T47D (cell line): ENCODE data around the gene NACC2.

Experiments used
- DNase-seq, 2 experiments: peaks; one replicate each; pipeline versions ENCODE4 v3.0.0 to v3.0.0-alpha.2; 2011 to 2012; ENCODE audit warnings: low read depth in 1 of 2, low spot score in 1 of 2
- JUND ChIP-seq: IDR thresholded peaks from 2 replicates; pipeline ENCODE4 v1.6.1; 2012; ENCODE audit warnings: low read depth
- in situ Hi-C: cut with HindIII; loops from 2 replicates; pipeline ENCODE4 v1.10.0; 2016; ENCODE audit warnings: low sequenced_read_pairs, low pct_unique_long_range_greater_than_20kb

Gene NACC2

DNA sequence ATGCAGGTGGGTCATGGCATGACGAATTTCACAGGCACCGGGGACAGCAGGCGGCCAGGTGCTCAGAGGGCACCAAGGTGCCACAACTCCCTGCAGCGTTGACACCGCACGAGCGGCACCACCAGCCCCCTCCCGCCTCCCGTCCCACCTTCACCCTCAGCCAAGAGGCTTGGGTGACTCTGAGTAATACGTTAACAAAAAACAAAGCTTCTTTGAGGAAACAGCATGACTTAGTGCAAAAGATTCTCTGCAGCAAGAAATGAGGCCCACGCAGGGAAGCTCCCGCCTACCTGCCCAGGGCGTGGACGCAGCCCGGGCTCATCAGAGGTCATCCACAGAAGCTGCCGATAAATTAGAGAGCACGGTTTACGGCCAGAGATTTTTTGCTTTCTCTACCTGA, 19.5 kb upstream of the NACC2 start:
- in situ Hi-C loops = no loop called here
- no peak for TF ChIP-seq JUND
- DNase-seq = no peak

DNA sequence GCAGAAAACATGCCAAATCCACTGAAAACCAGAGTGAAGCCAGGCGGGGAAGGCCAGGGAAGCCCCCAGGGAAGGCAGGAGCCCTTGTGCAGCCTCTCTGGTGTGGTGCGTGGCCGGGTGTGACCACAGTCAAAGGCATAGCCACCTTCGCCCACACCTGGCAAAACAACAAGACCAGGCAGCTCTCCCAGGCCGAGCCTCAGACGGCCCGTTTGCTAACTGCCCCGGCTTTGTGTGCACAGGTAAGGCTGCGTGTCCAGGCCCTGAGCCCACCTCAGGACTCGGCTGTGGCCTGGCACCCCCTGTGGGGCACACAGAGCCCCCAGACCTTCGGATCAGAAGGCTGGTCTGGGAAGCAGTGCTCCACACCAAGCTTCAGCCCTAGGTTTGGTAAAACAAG, 17.5 kb upstream of the NACC2 start:
- TF ChIP-seq JUND = no peak
- no peak for DNase-seq
- in situ Hi-C loops = no loop called here

DNA sequence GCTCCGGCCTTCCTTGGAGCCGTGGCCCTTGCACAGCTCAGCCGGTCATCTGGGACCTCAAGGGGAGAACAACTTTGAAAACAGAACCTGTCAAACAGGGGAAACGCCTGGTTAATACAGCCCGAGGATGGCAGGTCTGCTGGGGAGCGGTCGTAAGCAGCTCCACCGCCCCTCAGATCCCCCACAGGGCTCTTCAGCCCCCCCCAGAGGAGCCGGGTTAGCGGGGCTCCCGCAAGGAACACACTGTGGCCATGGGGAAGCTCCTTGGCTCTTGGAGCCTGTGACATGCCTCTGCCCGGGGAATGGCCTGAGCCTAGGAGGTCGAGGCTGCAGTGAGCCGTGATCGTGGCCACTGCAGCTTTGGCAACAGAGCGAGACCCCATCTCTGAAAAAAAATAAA, 16.8 kb upstream of the NACC2 start:
- no peak for TF ChIP-seq JUND
- no peak for DNase-seq
- in situ Hi-C loops = no loop called here

DNA sequence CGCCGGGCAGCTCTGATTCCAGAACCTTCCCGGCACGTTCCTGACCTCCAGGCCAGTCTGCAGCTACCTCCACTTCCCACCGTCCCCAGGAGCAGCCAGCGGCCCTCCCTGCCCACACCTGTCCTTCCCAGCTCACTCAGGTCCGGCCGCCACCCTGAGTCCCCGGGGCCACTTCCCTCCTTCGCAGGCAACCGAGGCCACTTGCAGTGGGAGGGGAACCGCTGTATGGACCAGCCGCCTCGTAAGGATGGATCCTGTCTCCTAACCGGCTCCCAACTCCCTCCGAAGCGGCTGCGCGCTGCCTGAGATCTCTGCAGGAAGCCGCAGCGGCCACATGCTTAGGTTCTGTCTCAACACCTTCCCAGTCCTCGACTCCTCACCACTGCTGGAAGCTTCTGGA, 16.1 kb upstream of the NACC2 start:
- TF ChIP-seq JUND = no peak
- in situ Hi-C loops = no loop called here

GRCh38 chr9:136110082-136111061, 15.3 kb upstream of the NACC2 start:
- TF ChIP-seq JUND = no peak
- in situ Hi-C loops = no loop called here
- DNase-seq = no peak

More for the DNA sequence above, 16.1 kb upstream of the NACC2 start:
- no peak for DNase-seq

DNA sequence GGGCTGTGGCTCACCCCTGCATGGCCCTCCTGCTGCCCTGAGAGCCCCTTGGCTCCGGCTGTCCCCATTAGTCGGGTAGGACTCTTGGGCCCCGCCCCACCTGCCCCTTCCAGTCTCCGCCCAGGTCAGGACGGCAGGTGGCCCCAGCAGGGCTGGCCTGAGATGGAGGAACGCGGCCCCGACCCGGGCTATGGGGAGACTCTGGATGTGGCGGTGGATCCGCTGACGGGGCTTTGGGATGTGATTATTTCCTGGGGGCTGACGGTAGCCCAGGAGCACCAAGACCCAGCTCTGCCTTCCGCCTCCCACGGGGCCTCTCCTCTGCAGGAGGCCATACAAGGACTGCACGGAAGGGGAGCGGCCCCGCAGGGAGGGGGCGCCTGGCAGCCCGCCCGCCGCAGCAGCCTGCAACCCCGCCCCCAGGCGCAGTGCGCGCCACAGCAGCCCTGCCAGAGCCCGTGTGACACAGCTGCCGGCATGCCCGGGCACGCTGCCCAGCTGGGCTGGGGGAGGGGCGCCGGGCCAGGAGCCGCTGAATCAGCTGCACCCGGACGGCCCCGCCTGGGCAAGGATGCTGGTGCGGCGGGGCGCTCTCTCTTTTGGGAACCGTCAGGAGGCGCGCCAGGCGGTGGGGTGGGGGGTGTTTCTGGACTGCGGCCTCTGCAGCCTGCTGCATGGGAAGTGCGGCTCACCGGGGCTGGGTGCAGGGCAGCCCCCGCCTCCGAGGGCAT, 14.4 kb upstream of the NACC2 start:
- DNase-seq = peak; percentile 77 to 82
- in situ Hi-C loops = no loop called here
- no peak for TF ChIP-seq JUND

GRCh38 chr9:136108648-136109266, 13.7 kb upstream of the NACC2 start:
- in situ Hi-C loops = no loop called here
- no peak for DNase-seq
- TF ChIP-seq JUND = no peak

- in situ Hi-C loops = no loop called here
- DNase-seq = peak in 1 of 2 experiments; percentile 64
- TF ChIP-seq JUND = no peak
Observed at GRCh38 chr9:136107953-136108647, 13.0 kb upstream of the NACC2 start.

DNA sequence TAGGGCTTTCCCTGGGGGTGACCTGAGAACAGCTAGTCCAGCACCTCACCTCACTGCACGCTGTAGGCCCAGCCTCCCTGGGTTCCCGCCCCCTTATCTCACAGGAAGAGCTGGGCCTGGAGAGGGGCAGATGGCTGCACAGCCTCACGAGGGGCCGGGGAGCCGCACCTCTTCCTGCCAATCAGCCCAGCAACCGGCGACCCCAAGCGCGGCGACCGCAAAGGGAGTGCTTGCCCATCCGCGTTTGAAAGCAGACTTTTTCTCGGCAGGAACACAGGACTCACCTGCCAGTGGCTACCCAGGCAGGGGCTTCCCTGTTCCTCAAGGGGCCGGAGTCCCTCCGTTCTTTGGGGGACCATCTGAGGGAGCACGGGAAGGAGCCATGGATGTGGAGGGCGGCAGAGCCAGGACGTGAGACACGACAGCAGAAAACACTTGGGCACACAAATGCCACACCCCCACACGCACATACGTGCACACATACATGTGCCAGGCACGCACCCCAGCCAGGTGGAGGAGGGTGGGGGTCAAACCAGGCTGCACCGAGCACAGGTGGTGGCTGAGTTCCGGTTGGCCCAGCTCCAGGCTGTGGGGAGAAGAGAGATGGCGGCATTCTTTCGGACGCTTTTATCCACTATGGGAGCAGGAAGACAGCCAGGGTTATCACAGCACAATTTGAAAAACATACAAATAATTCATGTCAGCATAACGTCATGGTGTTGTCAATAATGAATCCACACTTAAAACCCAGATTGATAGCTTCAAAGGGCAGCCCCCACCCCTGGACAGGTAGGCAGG, 12.3 kb upstream of the NACC2 start:
- in situ Hi-C loops = no loop called here
- no peak for DNase-seq

DNA sequence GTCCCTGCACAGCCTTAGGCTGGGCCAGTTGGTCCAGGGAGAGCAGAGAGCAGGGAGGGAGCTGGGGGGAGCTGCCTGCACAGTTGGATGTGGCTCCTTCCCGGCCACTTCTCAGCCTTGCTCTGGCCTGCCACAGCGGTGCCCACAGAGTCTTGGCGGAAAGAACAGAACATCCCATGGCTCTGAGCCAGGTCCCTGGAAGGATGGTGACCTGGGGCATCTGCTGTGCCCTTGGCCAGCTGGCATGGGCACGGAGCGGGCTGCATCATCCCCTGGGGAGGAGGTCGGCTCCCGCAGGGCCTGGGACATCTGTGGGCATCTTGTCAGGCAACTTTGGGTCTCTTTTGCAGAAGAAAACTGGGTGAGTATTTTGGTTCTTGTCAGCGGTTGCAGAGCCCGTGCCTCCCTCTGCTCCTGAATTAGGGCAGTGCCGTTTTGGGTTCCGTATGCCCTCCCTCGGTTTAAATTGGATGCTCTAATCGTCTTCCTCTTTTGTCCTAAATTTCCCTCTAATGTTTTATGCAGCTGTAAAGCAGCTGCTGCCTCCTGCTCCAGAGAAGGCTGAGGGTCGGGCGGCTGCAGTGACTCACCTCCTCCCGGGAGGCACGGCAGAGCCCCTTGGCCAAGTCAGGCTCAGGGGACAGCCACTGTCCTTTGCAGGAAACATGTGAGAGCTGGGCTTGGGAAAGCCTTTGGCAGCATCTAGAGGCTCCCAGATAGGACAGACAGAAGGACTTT, 10.5 kb upstream of the NACC2 start:
- no peak for DNase-seq
- in situ Hi-C loops = no loop called here
- no peak for TF ChIP-seq JUND

More for the DNA sequence above, 12.3 kb upstream of the NACC2 start:
- TF ChIP-seq JUND = no peak

DNA sequence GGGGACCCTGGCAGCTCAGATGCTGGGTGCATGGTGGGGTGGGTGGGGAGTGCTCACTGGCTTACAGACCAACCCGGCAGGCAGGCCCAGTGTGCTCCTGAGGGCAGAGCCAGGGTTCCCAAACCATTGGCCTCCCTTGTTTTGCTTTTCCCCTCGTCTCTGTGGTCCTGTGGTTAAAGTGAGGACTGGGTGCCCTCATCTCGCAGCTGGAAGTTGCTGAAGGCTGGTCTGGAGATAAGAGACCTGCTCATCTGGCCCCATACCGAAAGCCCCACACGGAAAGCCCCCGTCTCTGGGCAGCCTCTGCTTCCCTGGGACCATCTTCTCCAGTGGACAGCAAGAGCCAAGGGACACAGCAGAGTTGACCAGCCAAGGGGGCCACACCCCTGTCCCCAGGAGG, 9.8 kb upstream of the NACC2 start:
- in situ Hi-C loops = no loop called here
- DNase-seq = no peak
- no peak for TF ChIP-seq JUND
